ENCODE measurements around the gene GPX8. TPM values are rescaled to one million over a fixed set of nuclear protein-coding genes. Genes with fewer than 3 reads are reported as not detected.

Gene GPX8
- total RNA-seq, 1 donor from 2014 or later = 26.8 TPM

DNA sequence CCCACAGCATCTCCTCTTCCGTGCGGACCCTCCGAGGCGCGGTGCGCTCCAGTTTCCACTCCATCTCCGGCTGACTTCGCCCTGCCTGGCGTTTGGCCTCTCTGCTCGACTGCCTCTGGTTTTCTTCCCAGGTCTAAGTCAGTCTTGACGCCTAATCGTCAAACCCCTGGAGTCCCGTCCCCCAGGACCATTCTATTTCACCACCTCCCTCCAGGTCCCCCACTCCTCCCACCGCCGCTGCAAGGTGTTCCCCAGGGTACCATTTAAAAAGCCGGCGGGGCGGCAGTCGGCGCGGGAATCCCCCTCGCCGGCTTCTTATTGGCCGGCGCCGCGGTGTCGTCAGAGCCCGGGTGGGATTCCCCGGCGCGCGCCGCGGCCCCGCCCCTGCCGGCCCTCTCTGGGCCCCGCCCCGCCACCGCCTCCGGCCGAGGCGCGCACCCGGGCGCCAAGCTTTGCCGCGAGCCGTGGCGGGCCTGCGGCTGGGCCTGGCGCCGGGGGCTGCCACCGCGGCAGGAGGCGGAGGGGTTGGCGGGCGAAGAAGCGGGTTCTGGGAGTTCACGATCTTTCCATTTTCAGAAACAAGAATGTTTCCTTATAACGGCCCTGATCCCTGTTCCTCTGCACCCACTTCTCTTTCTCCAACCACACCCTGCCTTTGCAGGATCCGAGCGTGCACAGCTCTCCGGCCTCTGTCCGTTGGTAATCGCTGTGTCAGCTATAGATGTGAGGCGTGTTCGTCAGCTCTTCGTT, 13.1 kb downstream of the GPX8 start, which contains the start of gene CDC20B:
Gene CDC20B, minus strand, starts transcription at position 241 of the 750 bp plus-strand sequence. Its CDS starts 177 bp downstream, at position 64.
- peak; percentile 43 for DNase-seq (ENCODE audit: low spot score)

DNA sequence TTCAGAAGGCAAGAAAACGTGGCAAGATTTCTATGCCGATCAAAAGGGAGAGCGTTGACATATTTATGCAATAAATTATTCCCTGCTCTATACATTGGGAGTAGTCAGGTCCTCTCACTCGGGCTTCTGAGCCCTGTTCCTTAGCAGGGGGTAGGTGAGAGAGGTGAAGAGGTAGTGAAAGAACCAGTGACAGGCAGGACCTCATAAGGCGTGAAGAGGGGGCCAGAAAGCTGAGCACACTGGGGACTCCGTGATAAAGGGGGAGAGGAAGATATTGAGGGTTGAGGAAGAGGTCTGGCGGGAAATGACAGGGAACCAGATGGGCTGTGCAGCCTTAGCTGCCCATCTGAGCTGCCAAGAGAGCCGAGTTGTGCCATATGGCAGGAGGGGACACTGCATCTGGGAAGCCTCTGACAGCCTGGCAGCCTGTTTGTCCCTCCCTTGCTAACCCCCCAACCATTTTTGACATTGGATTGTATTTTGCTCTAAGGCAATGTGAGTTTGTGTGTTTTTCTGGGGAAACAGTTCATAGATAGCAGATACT, 13.8 kb downstream of the GPX8 start:
- DNase-seq (ENCODE audit: low spot score) = no peak

GRCh38 chr5:55175781-55176175, 15.8 kb downstream of the GPX8 start:
- no peak for DNase-seq (ENCODE audit: low spot score)

DNA sequence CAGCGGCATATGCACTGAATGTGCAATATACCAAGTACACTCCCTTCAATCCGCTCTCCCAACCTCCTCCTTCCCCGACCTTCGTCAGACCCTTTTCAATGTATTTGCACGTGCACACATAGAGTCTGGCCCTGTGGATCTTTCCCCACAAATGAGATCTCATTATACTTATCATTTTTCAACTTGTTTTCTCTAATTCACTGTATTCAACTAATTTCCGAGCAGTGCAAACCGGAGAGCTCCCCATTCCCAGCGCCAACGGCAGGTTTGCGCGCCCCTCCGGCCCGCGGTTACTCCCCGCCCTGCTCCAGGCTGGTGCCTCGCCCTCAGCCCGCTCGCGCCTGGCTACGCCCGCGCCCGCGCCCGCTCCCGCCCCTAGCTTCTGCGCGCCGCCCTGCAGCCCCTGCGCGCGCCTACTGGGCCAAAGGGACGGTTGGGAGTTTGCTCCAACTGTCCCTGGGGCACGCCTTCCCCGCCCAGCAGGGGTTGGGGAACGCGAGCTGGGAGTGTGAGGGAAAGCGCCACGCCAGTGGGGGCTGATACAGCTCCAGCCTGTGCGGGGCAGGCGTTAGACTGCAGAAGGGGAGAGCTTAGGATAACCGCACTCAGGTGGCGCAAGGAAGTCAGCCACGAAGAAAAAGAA, 16.3 kb downstream of the GPX8 start:
- no peak for DNase-seq (ENCODE audit: low spot score)

- DNase-seq (ENCODE audit: low spot score) = no peak
Observed at GRCh38 chr5:55177078-55177477, 17.1 kb downstream of the GPX8 start.

DNA sequence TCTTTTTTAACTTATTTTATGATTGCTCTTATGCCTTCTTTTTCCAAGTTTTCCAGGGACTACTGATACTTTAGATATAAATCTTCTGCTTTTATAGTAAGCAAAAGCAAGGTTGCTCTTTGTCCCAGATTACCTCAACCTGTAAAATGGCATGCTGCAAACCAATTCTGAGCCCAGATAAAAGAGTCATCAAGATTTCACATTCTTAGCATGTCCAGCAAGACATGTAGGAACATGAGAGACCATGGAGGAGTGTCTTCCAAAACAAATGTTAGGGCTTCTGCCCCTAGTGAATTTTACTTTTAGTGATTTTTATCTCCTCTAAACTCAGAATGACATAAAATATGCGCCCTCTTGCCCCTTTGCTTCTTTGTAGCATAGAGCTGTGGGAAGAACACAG, 20.0 kb downstream of the GPX8 start:
- no peak for DNase-seq (ENCODE audit: low spot score)

- DNase-seq (ENCODE audit: low spot score) = no peak
Observed at GRCh38 chr5:55187370-55187769, 27.4 kb downstream of the GPX8 start.

DNA sequence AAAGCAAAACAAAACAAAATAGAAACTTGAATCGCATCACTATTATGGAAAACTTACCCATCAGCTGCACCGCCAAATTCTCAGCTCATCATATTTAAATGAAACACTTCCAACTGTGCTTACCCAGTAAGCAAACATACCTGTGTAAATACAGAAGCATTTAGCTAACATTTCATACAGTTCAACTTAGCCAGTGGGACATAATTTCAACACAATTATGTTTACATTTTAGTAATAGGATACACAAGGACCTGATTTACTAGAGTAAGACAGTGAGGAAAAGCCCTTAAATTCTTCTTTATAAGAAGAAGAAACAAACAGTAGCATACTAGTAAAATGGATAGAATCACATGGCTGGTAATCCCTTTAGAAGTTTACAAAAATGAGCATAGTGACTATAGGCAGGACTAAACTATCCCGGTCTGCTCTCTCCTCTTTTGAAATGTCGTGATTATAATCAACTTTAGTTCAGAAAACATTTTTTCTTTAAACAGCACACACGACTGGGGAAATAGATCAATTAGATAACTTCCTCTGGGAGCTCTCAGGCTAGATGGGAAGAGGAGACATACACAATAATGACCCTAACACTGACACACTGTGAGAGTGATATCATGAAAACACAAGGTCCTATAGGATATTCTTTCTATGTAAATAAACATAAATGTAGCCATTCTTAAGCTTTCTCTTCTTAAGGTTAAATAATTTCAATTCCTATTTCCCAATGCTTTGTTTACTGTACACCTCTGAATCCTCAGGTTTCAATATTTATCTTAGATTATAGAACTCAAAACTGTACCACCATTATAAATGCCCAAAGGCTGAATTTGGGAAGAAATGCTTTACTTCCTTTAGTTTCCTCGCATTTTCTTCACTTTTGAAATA, 28.9 kb downstream of the GPX8 start:
- DNase-seq (ENCODE audit: low spot score) = no peak

DNA sequence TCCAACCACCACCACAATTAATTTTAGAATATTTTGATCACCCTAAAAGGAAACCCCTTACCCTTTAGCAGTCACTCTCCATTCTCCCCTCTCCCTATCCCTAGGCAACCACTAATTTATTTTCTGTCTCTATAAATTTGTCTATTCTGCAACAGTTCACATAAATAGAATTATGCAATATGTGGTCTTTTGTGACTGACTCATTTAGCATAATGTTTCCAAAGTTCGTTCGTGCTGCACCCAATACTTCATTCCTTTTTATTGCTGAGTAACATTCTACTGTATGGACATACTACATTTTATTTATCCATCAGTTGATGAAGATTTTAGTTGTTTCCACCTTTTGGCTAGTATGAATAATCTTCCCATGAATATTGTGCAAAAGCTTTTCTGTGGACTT, 31.2 kb downstream of the GPX8 start:
- no peak for DNase-seq (ENCODE audit: low spot score)

- DNase-seq (ENCODE audit: low spot score) = no peak
Observed at GRCh38 chr5:55205001-55205400, 45.0 kb downstream of the GPX8 start.

- no peak for DNase-seq (ENCODE audit: low spot score)
Observed at GRCh38 chr5:55211184-55211874, 51.4 kb downstream of the GPX8 start.

Other genes starting within 250 kb of the GPX8 start
- 0.40 TPM for gene ESM1, start 174.6 kb upstream of the GPX8 start, total RNA-seq
- 1.6 TPM for gene GZMK, start 135.9 kb upstream of the GPX8 start, total RNA-seq
- gene GZMA, start 57.5 kb upstream of the GPX8 start, total RNA-seq = 5.4 TPM
- gene CDC20B, start 13.0 kb downstream of the GPX8 start, total RNA-seq = 0.20 TPM
- 0.92 TPM for gene MCIDAS, start 67.1 kb downstream of the GPX8 start, total RNA-seq
- gene CCNO, start 73.4 kb downstream of the GPX8 start, total RNA-seq = 14.4 TPM
- gene DHX29, start 147.5 kb downstream of the GPX8 start, total RNA-seq = 31.6 TPM
- gene MTREX, start 147.8 kb downstream of the GPX8 start, total RNA-seq = 61.1 TPM

All from mucosa of gallbladder (tissue), 1 donor.